ENCODE results near the gene POM121C. TPM values are rescaled to one million over a fixed set of nuclear protein-coding genes. Genes with fewer than 3 reads are reported as not detected.
"Not testable (repeated sequence)": the region's sequence is repeated elsewhere in the genome, so short reads cannot be mapped to it uniquely, and the experiment has no call there.

POM121C gene
- total RNA-seq, 1 experiment from 2014 or later, result 72.7 TPM

DNA sequence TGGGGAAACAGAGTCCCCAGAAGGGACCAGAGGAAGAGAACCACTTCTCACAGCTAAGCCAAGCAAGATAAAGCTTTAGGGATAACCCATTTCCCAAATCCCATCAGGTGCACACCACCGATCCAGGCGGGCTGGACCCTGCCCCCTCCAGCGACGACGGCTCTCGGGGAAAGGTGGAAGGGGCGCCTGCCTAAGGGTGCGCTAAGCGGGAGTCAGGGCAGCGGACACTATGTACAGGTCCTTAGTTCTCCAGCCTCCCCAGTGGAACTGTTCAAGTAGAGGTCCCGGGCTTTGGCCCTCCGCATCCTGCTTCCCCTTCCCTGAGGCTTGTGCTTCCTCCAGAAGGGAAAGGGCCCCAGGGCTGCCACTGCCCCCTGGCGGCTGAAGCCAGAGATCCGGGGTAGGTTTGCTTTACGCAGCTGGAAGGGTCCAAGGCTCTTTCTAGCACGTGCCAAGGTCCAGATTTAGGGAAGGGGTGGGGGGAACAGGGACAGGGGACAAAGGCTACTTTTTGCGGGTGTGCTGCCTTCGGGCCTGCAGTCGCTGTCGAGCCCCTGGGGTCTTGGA is 67.7 kb downstream of the POM121C start:
- H3K23ac ChIP-seq (ENCODE audit: insufficient read length, low read depth, low read length); H3K18ac ChIP-seq (ENCODE audit: insufficient read length, low read depth, low read length); H3K4me1 Mint-ChIP-seq; H3K27ac Mint-ChIP-seq; H3K9me3 Mint-ChIP-seq; H3K9me3 ChIP-seq (ENCODE audit: control insufficient read depth, low read depth, low read length); H3K56ac ChIP-seq (ENCODE audit: insufficient read length, low read depth, low read length); H3K4me1 ChIP-seq (ENCODE audit: insufficient read depth, low read length); H2AK5ac ChIP-seq (ENCODE audit: insufficient read length, low read length); H2AFZ ChIP-seq (ENCODE audit: low read length); H3K23me2 ChIP-seq (ENCODE audit: insufficient read length, low read depth, low read length, poor library complexity, severe bottlenecking); H3K9ac ChIP-seq (ENCODE audit: extremely low read depth, insufficient read length, low read length); H4K8ac ChIP-seq (replicated peaks; ENCODE audit: insufficient read length, low read depth, low read length); H3T11ph ChIP-seq (ENCODE audit: low read length); H2BK120ac ChIP-seq (ENCODE audit: low read depth, low read length, poor library complexity, severe bottlenecking); H3K27me3 ChIP-seq (ENCODE audit: insufficient read depth, low read length); H4K5ac ChIP-seq (ENCODE audit: insufficient read length, low read depth, low read length); H4K91ac ChIP-seq (ENCODE audit: insufficient read length, low read depth, low read length); H3K27me3 Mint-ChIP-seq (ENCODE audit: low read depth); H3K79me1 ChIP-seq (ENCODE audit: insufficient read depth, low read depth, low read length, poor library complexity, severe bottlenecking); H3K4ac ChIP-seq (ENCODE audit: low read depth, low read length); H3K27ac ChIP-seq (ENCODE audit: insufficient read length, low read depth, low read length); H2BK12ac ChIP-seq (ENCODE audit: insufficient read length, low read depth, low read length); H2BK20ac ChIP-seq (ENCODE audit: low read depth, low read length, poor library complexity, severe bottlenecking); H2BK5ac ChIP-seq (ENCODE audit: insufficient read length, low read length); H3K4me3 Mint-ChIP-seq; H4K20me1 ChIP-seq (ENCODE audit: control insufficient read depth, insufficient read depth, insufficient read length); H3K14ac ChIP-seq (ENCODE audit: insufficient read depth, low read length); H2BK15ac ChIP-seq (ENCODE audit: low read depth, low read length); H3K4me2 ChIP-seq (ENCODE audit: insufficient read depth, insufficient read length, low read length); H3K79me2 ChIP-seq (ENCODE audit: insufficient read depth, low read length): not testable (repeated sequence)
- whole genome bisulfite sequencing (ENCODE audit: extremely low coverage, insufficient read length, low lambda C conversion rate), result no CpG with 5 or more reads among the region's 20 CpGs
- peaks cover 11 to 37% (median 36%) of the 10 kb centered on the region in 3 experiments for H3K36me3 Mint-ChIP-seq (ENCODE audit: insufficient read depth in 1 of 3, low read depth in 3 of 3)
- peak; percentile 6 for DNase-seq

DNA sequence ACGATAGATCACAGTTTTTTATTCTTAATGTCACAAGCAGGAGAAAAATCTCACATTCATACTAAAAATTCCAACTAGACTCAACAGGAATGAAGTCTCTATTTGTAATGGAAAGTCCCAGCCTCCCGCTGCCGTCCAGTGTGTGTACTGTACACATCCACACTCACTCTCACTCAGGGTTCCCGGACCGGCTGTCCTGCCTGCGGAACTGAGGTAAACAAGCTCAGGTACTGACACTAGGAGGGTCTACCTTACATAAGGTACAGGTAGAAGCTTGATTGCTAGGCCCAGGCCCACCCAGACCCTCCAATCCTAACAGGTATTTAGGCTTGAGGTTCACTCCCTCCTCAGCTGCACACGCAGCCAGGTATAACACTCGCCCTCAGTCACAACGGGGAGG is 69.3 kb downstream of the POM121C start:
- not testable (repeated sequence) for H3K4me1 ChIP-seq (ENCODE audit: insufficient read depth, low read length); H4K8ac ChIP-seq (replicated peaks; ENCODE audit: insufficient read length, low read depth, low read length); H3K23ac ChIP-seq (ENCODE audit: insufficient read length, low read depth, low read length); H4K91ac ChIP-seq (ENCODE audit: insufficient read length, low read depth, low read length); DNase-seq; H3K4me1 Mint-ChIP-seq; H3K79me2 ChIP-seq (ENCODE audit: insufficient read depth, low read length); H2AFZ ChIP-seq (ENCODE audit: low read length); H2BK5ac ChIP-seq (ENCODE audit: insufficient read length, low read length); H2BK15ac ChIP-seq (ENCODE audit: low read depth, low read length); H3K4ac ChIP-seq (ENCODE audit: low read depth, low read length); H2BK20ac ChIP-seq (ENCODE audit: low read depth, low read length, poor library complexity, severe bottlenecking); H3T11ph ChIP-seq (ENCODE audit: low read length); H3K27me3 Mint-ChIP-seq (ENCODE audit: low read depth); H3K79me1 ChIP-seq (ENCODE audit: insufficient read depth, low read depth, low read length, poor library complexity, severe bottlenecking); H4K5ac ChIP-seq (ENCODE audit: insufficient read length, low read depth, low read length); H3K9ac ChIP-seq (ENCODE audit: extremely low read depth, insufficient read length, low read length); H3K9me3 ChIP-seq (ENCODE audit: control insufficient read depth, low read depth, low read length); H3K27ac ChIP-seq (ENCODE audit: insufficient read length, low read depth, low read length); H2AK5ac ChIP-seq (ENCODE audit: insufficient read length, low read length); H2BK12ac ChIP-seq (ENCODE audit: insufficient read length, low read depth, low read length); H3K23me2 ChIP-seq (ENCODE audit: insufficient read length, low read depth, low read length, poor library complexity, severe bottlenecking); H2BK120ac ChIP-seq (ENCODE audit: low read depth, low read length, poor library complexity, severe bottlenecking); H3K4me3 Mint-ChIP-seq; H3K9me3 Mint-ChIP-seq; H3K14ac ChIP-seq (ENCODE audit: insufficient read depth, low read length); H3K4me2 ChIP-seq (ENCODE audit: insufficient read depth, insufficient read length, low read length); H3K18ac ChIP-seq (ENCODE audit: insufficient read length, low read depth, low read length); H3K27me3 ChIP-seq (ENCODE audit: insufficient read depth, low read length); H3K56ac ChIP-seq (ENCODE audit: insufficient read length, low read depth, low read length); H3K27ac Mint-ChIP-seq; H4K20me1 ChIP-seq (ENCODE audit: control insufficient read depth, insufficient read depth, insufficient read length)
- H3K36me3 Mint-ChIP-seq (ENCODE audit: insufficient read depth in 1 of 3, low read depth in 3 of 3), result peaks cover 11 to 37% (median 35%) of the 10 kb centered on the region in 3 experiments
- no CpG with 5 or more reads among the region's 9 CpGs for WGBS (ENCODE audit: extremely low coverage, insufficient read length, low lambda C conversion rate)

All from H9 (cell line).